IMR-90 (cell line): Measurements from ENCODE around the gene ACSS2. TPM values are rescaled to one million over a fixed set of nuclear protein-coding genes. Genes with fewer than 3 reads are reported as not detected.

Source experiments
- ATAC-seq: fragments of 200-7000 bp; cut with Tn5 transposase; 2 replicates; pipeline ENCODE4 v1.9.1; 2020; ENCODE audit warnings: low read depth, mild to moderate bottlenecking, moderate library complexity
- BruUV-seq: library from RNA; stranded (reverse); fragments of 400-500 nt; replicated peaks from 2 replicates; lab custom pipeline; 2021; lab: Mats Ljungman, UMichigan
- CTCF ChIA-PET: fragments of 300-600 bp; formaldehyde crosslinking; extraction: SDS; loops from one replicate; lab custom pipeline; 2021; ENCODE audit warnings: antibody characterized with exemption; lab: Yijun Ruan, JAX
- POLR2A ChIA-PET: fragments of 300-600 bp; sonication (Branson Sonifier 250); formaldehyde crosslinking; loops from one replicate; lab custom pipeline; 2022; ENCODE audit warnings: antibody characterized with exemption; ENCODE audit not compliant: unreplicated experiment; lab: Charles Lee
- DNase-seq: peaks from one replicate; pipeline ENCODE4 v3.0.0; 2013
- H2AFZ ChIP-seq: replicated peaks from 2 replicates; pipeline ENCODE3; 2013; ENCODE audit warnings: low read length, mild to moderate bottlenecking; ENCODE audit not compliant: poor library complexity
- H2AK5ac ChIP-seq: 2 replicates; pipeline ENCODE4 v1.6.1; 2013; ENCODE audit warnings: low read depth, low read length, inconsistent platforms
- H2AK9ac ChIP-seq: replicated peaks from 2 replicates; pipeline ENCODE3; 2013; ENCODE audit warnings: mild to moderate bottlenecking, low read depth, low read length, moderate library complexity; ENCODE audit not compliant: poor library complexity
- H2BK120ac ChIP-seq: 2 replicates; pipeline ENCODE4 v1.6.1; 2013; ENCODE audit warnings: low read depth, low read length, inconsistent platforms
- H2BK15ac ChIP-seq: 3 replicates; pipeline ENCODE4 v1.6.1; 2013; ENCODE audit warnings: low read depth, low read length, inconsistent platforms
- H2BK20ac ChIP-seq: 2 replicates; pipeline ENCODE4 v1.6.1; 2013; ENCODE audit warnings: low read depth, mild to moderate bottlenecking, inconsistent platforms, low read length, moderate library complexity
- H2BK5ac ChIP-seq: 2 replicates; pipeline ENCODE4 v1.6.1; 2013; ENCODE audit warnings: mild to moderate bottlenecking, low read depth, low read length, inconsistent platforms; ENCODE audit not compliant: poor library complexity, severe bottlenecking
- H3K14ac ChIP-seq: replicated peaks from 2 replicates; pipeline ENCODE4 v1.6.1; 2013; ENCODE audit warnings: low read depth, low read length, inconsistent platforms
- H3K18ac ChIP-seq: 2 replicates; pipeline ENCODE4 v1.6.1; 2013; ENCODE audit warnings: low read depth, low read length, control low read depth
- H3K23ac ChIP-seq: 2 replicates; pipeline ENCODE4 v1.6.1; 2013; ENCODE audit warnings: low read depth, low read length, inconsistent platforms
- H3K27ac ChIP-seq: 2 replicates; pipeline ENCODE4 v1.5.1; 2013; ENCODE audit warnings: mild to moderate bottlenecking, control low read depth, low read length; ENCODE audit not compliant: insufficient read depth
- H3K27me3 ChIP-seq: 2 replicates; pipeline ENCODE4 v1.6.1; 2013; ENCODE audit warnings: low read length; ENCODE audit not compliant: control insufficient read depth, insufficient read depth
- H3K36me3 ChIP-seq: 2 replicates; pipeline ENCODE4 v1.6.1; 2013; ENCODE audit warnings: low read length, mixed read lengths; ENCODE audit not compliant: control insufficient read depth, insufficient read depth
- H3K4ac ChIP-seq: 2 replicates; pipeline ENCODE4 v1.6.1; 2013; ENCODE audit warnings: low read depth, low read length, inconsistent platforms
- H3K4me1 ChIP-seq: 2 replicates; pipeline ENCODE4 v1.6.1; 2013; ENCODE audit warnings: low read length, mixed read lengths; ENCODE audit not compliant: control insufficient read depth, insufficient read depth
- H3K4me2 ChIP-seq: 2 replicates; pipeline ENCODE4 v1.6.1; 2013; ENCODE audit warnings: low read depth, mild to moderate bottlenecking, control low read depth, low read length, moderate library complexity
- H3K4me3 ChIP-seq: 2 replicates; pipeline ENCODE4 v1.5.1; 2013; ENCODE audit warnings: low read depth, mild to moderate bottlenecking, control low read depth, low read length, moderate library complexity; ENCODE audit not compliant: insufficient read depth
- H3K56ac ChIP-seq: 2 replicates; pipeline ENCODE4 v1.6.1; 2013; ENCODE audit warnings: low read length, inconsistent platforms; ENCODE audit not compliant: insufficient read depth; ENCODE audit errors: extremely low read depth
- H3K79me1 ChIP-seq, 2 experiments: 2 replicates each; pipeline ENCODE4 v1.6.1; 2013; ENCODE audit warnings: low read length in 2 of 2, inconsistent platforms in 1 of 2, low read depth in 1 of 2
- H3K9ac ChIP-seq: 2 replicates; pipeline ENCODE4 v1.6.1; 2013; ENCODE audit warnings: low read depth, low read length, control low read depth
- H3K9me1 ChIP-seq: 2 replicates; pipeline ENCODE4 v1.6.1; 2013; ENCODE audit warnings: low read length, inconsistent platforms; ENCODE audit not compliant: insufficient read depth
- H3K9me3 ChIP-seq: 2 replicates; pipeline ENCODE4 v1.6.1; 2013; ENCODE audit warnings: low read length; ENCODE audit not compliant: control insufficient read depth, insufficient read depth
- H4K20me1 ChIP-seq: 2 replicates; pipeline ENCODE4 v1.6.1; 2013; ENCODE audit warnings: low read length, inconsistent platforms; ENCODE audit not compliant: insufficient read depth
- H4K5ac ChIP-seq: 2 replicates; pipeline ENCODE4 v1.6.1; 2013; ENCODE audit warnings: mild to moderate bottlenecking, low read depth, low read length, control low read depth
- H4K8ac ChIP-seq, 2 experiments: 2 replicates each; pipeline ENCODE4 v1.6.1; 2013; ENCODE audit warnings: low read depth in 2 of 2, low read length in 2 of 2, control low read depth in 1 of 2, inconsistent platforms in 1 of 2
- H4K91ac ChIP-seq: 2 replicates; pipeline ENCODE4 v1.6.1; 2013; ENCODE audit warnings: low read depth, low read length, inconsistent platforms; ENCODE audit not compliant: insufficient read depth
- BHLHE40 ChIP-seq: fragments of 150-350 bp; IDR thresholded peaks from 2 replicates; pipeline ENCODE4 v1.6.1; 2016; ENCODE audit warnings: mild to moderate bottlenecking, low read depth, low read length
- CHD1 ChIP-seq: IDR thresholded peaks from 2 replicates; pipeline ENCODE4 v1.6.1; 2012; ENCODE audit warnings: low read depth, low read length, improper control_type of control experiment
- FOS ChIP-seq: fragments of 150-350 bp; IDR thresholded peaks from 2 replicates; pipeline ENCODE4 v1.6.1; 2016; ENCODE audit warnings: low read depth, low read length
- MAFK ChIP-seq: IDR thresholded peaks from 2 replicates; pipeline ENCODE4 v1.6.1; 2012; ENCODE audit warnings: low read depth, low read length, improper control_type of control experiment
- MAZ ChIP-seq: IDR thresholded peaks from 2 replicates; pipeline ENCODE4 v1.6.1; 2012; ENCODE audit warnings: low read depth, mild to moderate bottlenecking, low read length, improper control_type of control experiment, moderate library complexity, borderline replicate concordance
- MXI1 ChIP-seq: IDR thresholded peaks from 2 replicates; pipeline ENCODE4 v1.6.1; 2012; ENCODE audit warnings: low read depth, mild to moderate bottlenecking, low read length, moderate library complexity, borderline replicate concordance
- NFE2L2 ChIP-seq: fragments of 150-350 bp; IDR thresholded peaks from 2 replicates; pipeline ENCODE4 v1.6.1; 2016; ENCODE audit warnings: low read depth, mild to moderate bottlenecking, low read length
- POLR2A ChIP-seq: IDR thresholded peaks from 2 replicates; pipeline ENCODE4 v1.6.1; 2012; ENCODE audit warnings: mild to moderate bottlenecking, low read depth, low read length
- RAD21 ChIP-seq: IDR thresholded peaks from 2 replicates; pipeline ENCODE4 v1.6.1; 2012; ENCODE audit warnings: low read length, improper control_type of control experiment
- RCOR1 ChIP-seq: IDR thresholded peaks from 2 replicates; pipeline ENCODE4 v1.6.1; 2012; ENCODE audit warnings: mild to moderate bottlenecking, low read length, improper control_type of control experiment; ENCODE audit not compliant: insufficient replicate concordance
- RFX5 ChIP-seq: IDR thresholded peaks from 2 replicates; pipeline ENCODE4 v1.8.0; 2012; ENCODE audit warnings: low read depth, mild to moderate bottlenecking, low read length, moderate library complexity
- WGBS, 2 experiments: methylation state at CpG; one replicate each; pipeline versions ENCODE4 v1.1.5 to v1.1.7; 2013; ENCODE audit warnings: missing lambda C conversion rate in 2 of 2; ENCODE audit not compliant: insufficient read length in 1 of 2; ENCODE audit errors: extremely low coverage in 2 of 2; 5-methylcytosine and 5-hydroxymethylcytosine counted together
- dilution Hi-C: fragments of 300-500 bp; cut with HindIII; formaldehyde crosslinking; loops from one replicate; pipeline ENCODE4 v1.14.3; 2018; ENCODE audit warnings: low sequenced_read_pairs; ENCODE audit not compliant: unreplicated experiment
- in situ Hi-C: fragments of 300-500 bp; cut with MboI; formaldehyde crosslinking; loops from 3 replicates; pipeline ENCODE4 v1.14.3; 2019; ENCODE audit warnings: low sequenced_read_pairs, inconsistent platforms, mixed read lengths
- intact Hi-C: fragments of 100-400 bp; cut with micrococcal nuclease; formaldehyde crosslinking; loops from 2 replicates; pipeline ENCODE4 v1.10.0; 2022
- polyA plus RNA-seq, 3 experiments: library from polyadenylated mRNA; depleted of rRNA; stranded (reverse); fragments of >200 nt; gene quantifications; 2 replicates each; pipeline ENCODE4 v1.2.3, GENCODE V29; 2012; ENCODE audit warnings: low replicate concordance in 1 of 3
- total RNA-seq: library from RNA; depleted of rRNA; stranded (reverse); fragments of >200 nt; gene quantifications from 2 replicates; pipeline ENCODE4 v1.2.3, GENCODE V29; 2012
- TF ChIP-seq, protein P1 (sequence below): fragments of 150-350 bp; IDR thresholded peaks from 2 replicates; pipeline ENCODE4 v1.6.1; 2017; ENCODE audit warnings: mild to moderate bottlenecking, antibody characterized with exemption, low read length, low read depth
- TF ChIP-seq, protein P2 (sequence below): fragments of 150-350 bp; IDR thresholded peaks from 2 replicates; pipeline ENCODE4 v1.6.1; 2016; ENCODE audit warnings: low read depth, mild to moderate bottlenecking, low read length, moderate library complexity, borderline replicate concordance
- TF ChIP-seq, protein P3 (sequence below): conservative IDR thresholded peaks from 2 replicates; pipeline ENCODE4 v1.5.1; 2012; ENCODE audit warnings: mild to moderate bottlenecking, low read depth, low read length, improper control_type of control experiment

ACSS2 gene
- total and polyA plus RNA-seq, 2 of the 4 experiments (the other 2 are of a cell fraction), result 26.9 to 46.4 TPM

DNA sequence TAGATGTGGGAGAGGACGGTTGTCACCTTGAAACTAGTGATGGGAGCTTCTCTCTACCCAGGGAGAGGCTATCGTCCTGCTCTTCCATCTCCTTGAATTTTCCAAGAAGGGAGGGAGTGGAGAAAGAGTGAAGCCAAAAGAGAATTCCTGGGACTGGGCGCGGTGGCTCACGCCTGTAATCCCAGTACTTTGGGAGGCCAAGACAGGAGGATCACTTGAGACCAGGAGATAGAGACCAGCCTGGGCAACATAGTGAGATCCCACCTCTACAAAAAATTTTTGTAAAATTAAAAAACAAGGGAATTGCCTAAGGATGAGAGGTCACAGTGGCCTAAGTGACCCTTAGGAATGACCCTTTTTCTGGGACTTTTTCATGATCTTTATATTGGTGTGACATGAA lies 88.1 kb downstream of the ACSS2 start (continued):
- no peak for TF ChIP-seq CHD1
- no peak for TF ChIP-seq RAD21
- TF ChIP-seq FOS, result no peak
- no peak for TF ChIP-seq MXI1

DNA sequence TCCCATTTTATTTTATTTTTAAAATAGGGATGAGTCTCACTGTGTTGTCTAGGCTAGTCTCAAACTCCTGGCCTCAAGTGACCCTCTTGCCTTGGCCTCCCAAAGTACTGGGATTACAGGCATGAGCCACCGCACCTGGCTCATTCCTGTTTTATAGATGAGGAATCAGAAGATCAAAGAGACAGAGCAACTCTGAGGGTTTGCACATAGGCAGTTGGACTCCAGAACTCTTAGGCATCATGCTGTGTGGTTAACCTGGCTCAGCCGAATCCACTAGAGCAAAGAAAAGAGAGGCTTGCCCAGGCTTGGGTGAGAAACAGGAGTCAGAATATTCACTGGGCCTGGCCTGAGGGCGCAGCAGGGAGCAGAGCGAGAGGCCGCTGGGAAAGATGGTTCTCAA lies 88.6 kb downstream of the ACSS2 start:
- dilution Hi-C loops, result no loop called here
- no peak overlapping the region for H2AK5ac ChIP-seq
- H4K8ac ChIP-seq, result no peak overlapping the region
- no peaks in the 10 kb centered on the region for H3K79me1 ChIP-seq
- no peak overlapping the region for H4K5ac ChIP-seq
- no peaks in the 10 kb centered on the region; the same call in 1 of the 2 replicates for H3K27me3 ChIP-seq
- no peak overlapping the region for H2BK15ac ChIP-seq
- H3K4me1 ChIP-seq, result peaks cover 3% of the 10 kb centered on the region; the same call in 1 of the 2 replicates
- ATAC-seq (no peak), DNase-seq (no peak)
- H3K23ac ChIP-seq, result no peak overlapping the region
- no peak overlapping the region for H2AK9ac ChIP-seq
- no peak overlapping the region for H3K18ac ChIP-seq
- no peak overlapping the region for H2BK5ac ChIP-seq
- H2BK20ac ChIP-seq, result no peak overlapping the region
- intact Hi-C loops, result loop anchor here (10.0 kb wide), 1 partner anchor 390 kb away; no protein-coding TSS in a partner anchor
- H4K91ac ChIP-seq, result no peak overlapping the region
- WGBS, 2 experiments, result 89% methylated on average over 5 of the region's 5 CpGs; no CpG with 5 or more reads in 1 of the 2 experiments
- H3K27ac ChIP-seq, result no peak overlapping the region
- H3K14ac ChIP-seq, result no peak overlapping the region
- H3K9me3 ChIP-seq, result no peaks in the 10 kb centered on the region
- BruUV-seq, result no TSS peak
- H3K4me2 ChIP-seq, result no peak overlapping the region
- H3K9ac ChIP-seq, result no peak overlapping the region
- H3K56ac ChIP-seq, result no peak overlapping the region
- no peaks in the 10 kb centered on the region for H3K36me3 ChIP-seq
- ChIA-PET CTCF (no interaction called here), POLR2A (no interaction called here)
- H2BK120ac ChIP-seq, result no peak overlapping the region
- H2AFZ ChIP-seq, result no peak overlapping the region
- H3K9me1 ChIP-seq, result peaks cover 2% of the 10 kb centered on the region; the same call in 1 of the 2 replicates
- in situ Hi-C loops, result no loop called here
- no peak overlapping the region for H3K4ac ChIP-seq
- H4K20me1 ChIP-seq, result no peaks in the 10 kb centered on the region
- no peak overlapping the region for H3K4me3 ChIP-seq
- TF ChIP-seq, protein P1, sequence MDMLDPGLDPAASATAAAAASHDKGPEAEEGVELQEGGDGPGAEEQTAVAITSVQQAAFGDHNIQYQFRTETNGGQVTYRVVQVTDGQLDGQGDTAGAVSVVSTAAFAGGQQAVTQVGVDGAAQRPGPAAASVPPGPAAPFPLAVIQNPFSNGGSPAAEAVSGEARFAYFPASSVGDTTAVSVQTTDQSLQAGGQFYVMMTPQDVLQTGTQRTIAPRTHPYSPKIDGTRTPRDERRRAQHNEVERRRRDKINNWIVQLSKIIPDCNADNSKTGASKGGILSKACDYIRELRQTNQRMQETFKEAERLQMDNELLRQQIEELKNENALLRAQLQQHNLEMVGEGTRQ, result no peak
- TF ChIP-seq RAD21 (no peak), MAFK (no peak), RFX5 (no peak), MAZ (no peak), CHD1 (no peak), RCOR1 (no peak), NFE2L2 (no peak), POLR2A (no peak), MXI1 (no peak), BHLHE40 (no peak)
- TF ChIP-seq, protein P2, sequence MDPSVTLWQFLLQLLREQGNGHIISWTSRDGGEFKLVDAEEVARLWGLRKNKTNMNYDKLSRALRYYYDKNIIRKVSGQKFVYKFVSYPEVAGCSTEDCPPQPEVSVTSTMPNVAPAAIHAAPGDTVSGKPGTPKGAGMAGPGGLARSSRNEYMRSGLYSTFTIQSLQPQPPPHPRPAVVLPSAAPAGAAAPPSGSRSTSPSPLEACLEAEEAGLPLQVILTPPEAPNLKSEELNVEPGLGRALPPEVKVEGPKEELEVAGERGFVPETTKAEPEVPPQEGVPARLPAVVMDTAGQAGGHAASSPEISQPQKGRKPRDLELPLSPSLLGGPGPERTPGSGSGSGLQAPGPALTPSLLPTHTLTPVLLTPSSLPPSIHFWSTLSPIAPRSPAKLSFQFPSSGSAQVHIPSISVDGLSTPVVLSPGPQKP, result no peak
- TF ChIP-seq, protein P3, sequence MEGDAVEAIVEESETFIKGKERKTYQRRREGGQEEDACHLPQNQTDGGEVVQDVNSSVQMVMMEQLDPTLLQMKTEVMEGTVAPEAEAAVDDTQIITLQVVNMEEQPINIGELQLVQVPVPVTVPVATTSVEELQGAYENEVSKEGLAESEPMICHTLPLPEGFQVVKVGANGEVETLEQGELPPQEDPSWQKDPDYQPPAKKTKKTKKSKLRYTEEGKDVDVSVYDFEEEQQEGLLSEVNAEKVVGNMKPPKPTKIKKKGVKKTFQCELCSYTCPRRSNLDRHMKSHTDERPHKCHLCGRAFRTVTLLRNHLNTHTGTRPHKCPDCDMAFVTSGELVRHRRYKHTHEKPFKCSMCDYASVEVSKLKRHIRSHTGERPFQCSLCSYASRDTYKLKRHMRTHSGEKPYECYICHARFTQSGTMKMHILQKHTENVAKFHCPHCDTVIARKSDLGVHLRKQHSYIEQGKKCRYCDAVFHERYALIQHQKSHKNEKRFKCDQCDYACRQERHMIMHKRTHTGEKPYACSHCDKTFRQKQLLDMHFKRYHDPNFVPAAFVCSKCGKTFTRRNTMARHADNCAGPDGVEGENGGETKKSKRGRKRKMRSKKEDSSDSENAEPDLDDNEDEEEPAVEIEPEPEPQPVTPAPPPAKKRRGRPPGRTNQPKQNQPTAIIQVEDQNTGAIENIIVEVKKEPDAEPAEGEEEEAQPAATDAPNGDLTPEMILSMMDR, result no peak
